ENCODE data around the gene KMT2E. TPM values are rescaled to one million over a fixed set of nuclear protein-coding genes. Genes with fewer than 3 reads are reported as not detected.
A peak's percentile ranks its signal among the peaks of the same experiment; 100 is the strongest.
"Not testable (repeated sequence)": the region's sequence is repeated elsewhere in the genome, so short reads cannot be mapped to it uniquely, and the experiment has no call there.

Gene KMT2E
- total RNA-seq, 1 experiment from 2014 or later = 38.2 TPM

DNA sequence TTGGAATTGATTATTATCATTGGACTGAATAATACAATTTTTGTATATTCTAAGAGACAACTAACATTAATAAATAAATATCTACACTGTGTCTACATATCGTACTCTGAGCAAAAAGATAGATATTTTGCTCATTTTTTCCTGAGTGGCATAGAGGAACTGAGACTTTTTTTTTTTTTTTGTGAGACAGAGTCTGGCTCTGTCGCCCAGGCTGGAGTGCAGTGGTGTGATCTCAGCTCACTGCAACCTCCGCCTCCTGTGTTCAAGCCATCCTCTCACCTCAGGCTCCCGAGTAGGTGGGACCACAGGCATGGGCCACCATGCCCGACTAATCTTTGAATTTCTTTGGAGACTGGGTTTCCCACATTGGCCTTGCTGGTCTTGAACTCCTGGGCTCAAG is 14.0 kb downstream of the KMT2E start:
- Histone ChIP-seq H2AK5ac (ENCODE audit: insufficient read length, low read length) (no peak overlapping the region), H3K14ac (ENCODE audit: insufficient read depth, low read length) (no peak overlapping the region), H2BK12ac (ENCODE audit: insufficient read length, low read depth, low read length) (no peak overlapping the region), H3K4ac (ENCODE audit: low read depth, low read length) (no peak overlapping the region), H2AFZ (ENCODE audit: low read length) (no peak overlapping the region), H3T11ph (ENCODE audit: low read length) (no peak overlapping the region), H3K23me2 (ENCODE audit: insufficient read length, low read depth, low read length, poor library complexity, severe bottlenecking) (no peaks in the 10 kb centered on the region), H3K79me1 (ENCODE audit: insufficient read depth, low read depth, low read length, poor library complexity, severe bottlenecking) (peaks cover 3% of the 10 kb centered on the region), H4K8ac (replicated peaks; ENCODE audit: insufficient read length, low read depth, low read length) (no peak overlapping the region), H3K18ac (ENCODE audit: insufficient read length, low read depth, low read length) (no peak overlapping the region), H4K91ac (ENCODE audit: insufficient read length, low read depth, low read length) (no peak overlapping the region), H3K56ac (ENCODE audit: insufficient read length, low read depth, low read length) (no peak overlapping the region), H2BK20ac (ENCODE audit: low read depth, low read length, poor library complexity, severe bottlenecking) (no peak overlapping the region), H4K20me1 (ENCODE audit: control insufficient read depth, insufficient read depth, insufficient read length) (no peaks in the 10 kb centered on the region), H3K27me3 (ENCODE audit: insufficient read depth, low read length) (no peaks in the 10 kb centered on the region), H3K79me2 (ENCODE audit: insufficient read depth, low read length) (peaks cover 38% of the 10 kb centered on the region; the same call in 1 of the 2 replicates), H3K4me2 (ENCODE audit: insufficient read depth, insufficient read length, low read length) (no peak overlapping the region), H2BK15ac (ENCODE audit: low read depth, low read length) (no peak overlapping the region), H3K9ac (ENCODE audit: extremely low read depth, insufficient read length, low read length) (no peak overlapping the region), H3K23ac (ENCODE audit: insufficient read length, low read depth, low read length) (no peak overlapping the region), H3K9me3 (ENCODE audit: control insufficient read depth, low read depth, low read length) (no peaks in the 10 kb centered on the region), H3K27ac (ENCODE audit: insufficient read length, low read depth, low read length) (no peak overlapping the region), H3K4me1 (ENCODE audit: insufficient read depth, low read length) (no peaks in the 10 kb centered on the region), H2BK5ac (ENCODE audit: insufficient read length, low read length) (no peak overlapping the region), H4K5ac (ENCODE audit: insufficient read length, low read depth, low read length) (no peak overlapping the region), H2BK120ac (ENCODE audit: low read depth, low read length, poor library complexity, severe bottlenecking) (no peak overlapping the region)
- TF ChIP-seq, protein P1, sequence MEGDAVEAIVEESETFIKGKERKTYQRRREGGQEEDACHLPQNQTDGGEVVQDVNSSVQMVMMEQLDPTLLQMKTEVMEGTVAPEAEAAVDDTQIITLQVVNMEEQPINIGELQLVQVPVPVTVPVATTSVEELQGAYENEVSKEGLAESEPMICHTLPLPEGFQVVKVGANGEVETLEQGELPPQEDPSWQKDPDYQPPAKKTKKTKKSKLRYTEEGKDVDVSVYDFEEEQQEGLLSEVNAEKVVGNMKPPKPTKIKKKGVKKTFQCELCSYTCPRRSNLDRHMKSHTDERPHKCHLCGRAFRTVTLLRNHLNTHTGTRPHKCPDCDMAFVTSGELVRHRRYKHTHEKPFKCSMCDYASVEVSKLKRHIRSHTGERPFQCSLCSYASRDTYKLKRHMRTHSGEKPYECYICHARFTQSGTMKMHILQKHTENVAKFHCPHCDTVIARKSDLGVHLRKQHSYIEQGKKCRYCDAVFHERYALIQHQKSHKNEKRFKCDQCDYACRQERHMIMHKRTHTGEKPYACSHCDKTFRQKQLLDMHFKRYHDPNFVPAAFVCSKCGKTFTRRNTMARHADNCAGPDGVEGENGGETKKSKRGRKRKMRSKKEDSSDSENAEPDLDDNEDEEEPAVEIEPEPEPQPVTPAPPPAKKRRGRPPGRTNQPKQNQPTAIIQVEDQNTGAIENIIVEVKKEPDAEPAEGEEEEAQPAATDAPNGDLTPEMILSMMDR (conservative IDR thresholded peaks at IDR 0.05) = no peak
- no CpG with 5 or more reads among the region's 5 CpGs for WGBS (ENCODE audit: extremely low coverage, insufficient read length, low lambda C conversion rate)
- H3K4me1 Mint-ChIP-seq = peaks cover 14 to 25% of the 10 kb centered on the region in 2 experiments
- peak overlapping the region in 1 of 3 experiments; percentile 85; a peak in 2 of 7 replicates for H3K27ac Mint-ChIP-seq
- H3K9me3 Mint-ChIP-seq = no peaks in the 10 kb centered on the region
- H3K4me3 Mint-ChIP-seq = no peak overlapping the region
- no peak for DNase-seq
- H3K36me3 Mint-ChIP-seq (ENCODE audit: insufficient read depth in 1 of 3, low read depth in 3 of 3) = peaks cover 0 to 6% (median 0%) of the 10 kb centered on the region in 3 experiments; a peak in 2 of 7 replicates
- no peaks in the 10 kb centered on the region for H3K27me3 Mint-ChIP-seq (ENCODE audit: low read depth)

DNA sequence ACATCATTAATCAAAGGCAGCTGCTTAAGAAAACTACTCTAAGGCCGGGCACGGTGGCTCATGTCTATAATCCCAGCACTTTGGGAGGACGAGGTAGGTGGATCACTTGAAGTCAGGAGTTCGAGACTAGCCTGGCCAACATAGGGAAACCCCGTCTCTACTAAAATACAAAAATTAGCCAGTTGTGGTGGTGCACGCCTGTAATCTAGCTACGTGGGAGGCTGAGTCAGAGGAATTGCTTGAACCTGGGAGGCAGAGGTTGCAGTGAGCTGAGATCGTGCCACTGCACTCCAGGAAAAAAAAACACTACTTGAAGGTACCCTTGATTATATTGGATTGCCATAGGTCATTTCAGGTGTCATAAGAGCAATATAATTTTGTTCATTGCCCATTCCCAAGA is 14.9 kb downstream of the KMT2E start:
- not testable (repeated sequence) for H3K27me3 Mint-ChIP-seq (ENCODE audit: low read depth); H3K4me3 Mint-ChIP-seq; H2BK15ac ChIP-seq (ENCODE audit: low read depth, low read length); H2BK120ac ChIP-seq (ENCODE audit: low read depth, low read length, poor library complexity, severe bottlenecking); H3K9me3 ChIP-seq (ENCODE audit: control insufficient read depth, low read depth, low read length); H2BK12ac ChIP-seq (ENCODE audit: insufficient read length, low read depth, low read length); DNase-seq; H3K9ac ChIP-seq (ENCODE audit: extremely low read depth, insufficient read length, low read length); H3T11ph ChIP-seq (ENCODE audit: low read length); H4K5ac ChIP-seq (ENCODE audit: insufficient read length, low read depth, low read length); H3K79me1 ChIP-seq (ENCODE audit: insufficient read depth, low read depth, low read length, poor library complexity, severe bottlenecking); H2BK20ac ChIP-seq (ENCODE audit: low read depth, low read length, poor library complexity, severe bottlenecking); H2AFZ ChIP-seq (ENCODE audit: low read length); H2BK5ac ChIP-seq (ENCODE audit: insufficient read length, low read length); H3K9me3 Mint-ChIP-seq; H4K20me1 ChIP-seq (ENCODE audit: control insufficient read depth, insufficient read depth, insufficient read length); H4K91ac ChIP-seq (ENCODE audit: insufficient read length, low read depth, low read length); H4K8ac ChIP-seq (replicated peaks; ENCODE audit: insufficient read length, low read depth, low read length); H3K4me2 ChIP-seq (ENCODE audit: insufficient read depth, insufficient read length, low read length); H3K36me3 Mint-ChIP-seq (ENCODE audit: insufficient read depth in 1 of 3, low read depth in 3 of 3); H3K4ac ChIP-seq (ENCODE audit: low read depth, low read length); H3K56ac ChIP-seq (ENCODE audit: insufficient read length, low read depth, low read length); H3K4me1 ChIP-seq (ENCODE audit: insufficient read depth, low read length); H2AK5ac ChIP-seq (ENCODE audit: insufficient read length, low read length); H3K23me2 ChIP-seq (ENCODE audit: insufficient read length, low read depth, low read length, poor library complexity, severe bottlenecking); H3K23ac ChIP-seq (ENCODE audit: insufficient read length, low read depth, low read length); H3K14ac ChIP-seq (ENCODE audit: insufficient read depth, low read length); H3K27me3 ChIP-seq (ENCODE audit: insufficient read depth, low read length); H3K27ac ChIP-seq (ENCODE audit: insufficient read length, low read depth, low read length); H3K18ac ChIP-seq (ENCODE audit: insufficient read length, low read depth, low read length)
- peaks cover 38% of the 10 kb centered on the region; the same call in 1 of the 2 replicates for H3K79me2 ChIP-seq (ENCODE audit: insufficient read depth, low read length)
- Mint-ChIP-seq H3K4me1 (peaks cover 18 to 25% of the 10 kb centered on the region in 2 experiments), H3K27ac (peak overlapping the region in 1 of 3 experiments; percentile 25; a peak in 1 of 7 replicates)
- no CpG with 5 or more reads among the region's 8 CpGs for WGBS (ENCODE audit: extremely low coverage, insufficient read length, low lambda C conversion rate)
